Panc1 (cell line): ENCODE data around the gene TMTC1. TPM values are rescaled to one million over a fixed set of nuclear protein-coding genes. Genes with fewer than 3 reads are reported as not detected.

Experiments
- ATAC-seq: fragments of 200-7000 bp; cut with Tn5 transposase; 2 replicates; pipeline ENCODE4 v1.9.1; 2020; ENCODE audit warnings: mild to moderate bottlenecking, moderate library complexity
- BruUV-seq: library from RNA; stranded (reverse); fragments of 400-500 nt; replicated peaks from 2 replicates; lab custom pipeline; 2021; lab: Mats Ljungman, UMichigan
- CTCF ChIA-PET: fragments of 300-600 bp; sonication (Branson Sonifier 250); formaldehyde crosslinking; loops from one replicate; lab custom pipeline; 2022; ENCODE audit warnings: antibody characterized with exemption; lab: Charles Lee
- POLR2A ChIA-PET: fragments of 300-600 bp; sonication (Branson Sonifier 250); formaldehyde crosslinking; loops from one replicate; lab custom pipeline; 2022; ENCODE audit warnings: antibody characterized with exemption; lab: Charles Lee
- DNase-seq: peaks from one replicate; pipeline ENCODE4 v3.0.0-alpha.2; 2010; ENCODE audit warnings: low read depth, low spot score
- H3K27ac ChIP-seq: 2 replicates; pipeline ENCODE4 v1.5.1; 2011; ENCODE audit warnings: mild to moderate bottlenecking, low read length, inconsistent platforms
- H3K27me3 ChIP-seq: fragments of 200-500 bp; sonication (Bioruptor generic); 2 replicates; pipeline ENCODE4 v1.6.0; 2014; ENCODE audit warnings: low read length, inconsistent platforms; ENCODE audit not compliant: control insufficient read depth, insufficient read depth
- H3K36me3 ChIP-seq: fragments of 200-500 bp; sonication (Bioruptor generic); 2 replicates; pipeline ENCODE4 v1.5.1; 2014; ENCODE audit warnings: inconsistent platforms, mild to moderate bottlenecking, low read length, moderate library complexity; ENCODE audit not compliant: control insufficient read depth, insufficient read depth
- H3K4me1 ChIP-seq: 2 replicates; pipeline ENCODE4 v1.5.1; 2011; ENCODE audit warnings: inconsistent platforms, mild to moderate bottlenecking, low read length, moderate library complexity; ENCODE audit not compliant: control insufficient read depth, insufficient read depth
- H3K4me3 ChIP-seq, 2 experiments: 2 replicates each; pipeline ENCODE4 v1.5.1; 2011 to 2012; ENCODE audit warnings: low read depth in 2 of 2, low read length in 2 of 2, mild to moderate bottlenecking in 2 of 2, inconsistent platforms in 1 of 2, moderate library complexity in 1 of 2
- H3K9me3 ChIP-seq: fragments of 200-500 bp; sonication (Bioruptor generic); 2 replicates; pipeline ENCODE4 v1.5.1; 2014; ENCODE audit warnings: low read depth, mild to moderate bottlenecking, inconsistent platforms, low read length, moderate library complexity; ENCODE audit not compliant: control insufficient read depth, insufficient read depth
- POLR2AphosphoS5 ChIP-seq: IDR thresholded peaks from 2 replicates; pipeline ENCODE4 v1.6.1; 2012; ENCODE audit warnings: mild to moderate bottlenecking, low read depth, low read length, moderate library complexity
- SIN3A ChIP-seq: IDR thresholded peaks from 2 replicates; pipeline ENCODE4 v1.6.1; 2012; ENCODE audit warnings: low read depth, mild to moderate bottlenecking, low read length, moderate library complexity, borderline replicate concordance; ENCODE audit not compliant: insufficient read depth
- TCF7L2 ChIP-seq: IDR thresholded peaks from 2 replicates; pipeline ENCODE4 v1.6.1; 2011; ENCODE audit warnings: mild to moderate bottlenecking, low read depth, low read length, inconsistent platforms
- in situ Hi-C: cut with HindIII; loops from 2 replicates; pipeline ENCODE4 v1.10.0; 2016; ENCODE audit warnings: low sequenced_read_pairs, low pct_unique_long_range_greater_than_20kb
- intact Hi-C: fragments of 100-400 bp; cut with micrococcal nuclease; formaldehyde crosslinking; loops from one replicate; pipeline ENCODE4 v1.10.0; 2022; ENCODE audit not compliant: unreplicated experiment
- total RNA-seq: library from RNA; stranded (reverse); gene quantifications from one replicate; pipeline ENCODE4 v1.2.1, GENCODE V29; 2021; ENCODE audit not compliant: unreplicated experiment
- TF ChIP-seq, protein P1 (sequence below), 2 experiments: IDR thresholded peaks; 2 replicates each; pipeline ENCODE4 v1.6.1; 2011 to 2012; ENCODE audit warnings: low read depth in 2 of 2, control low read depth in 1 of 2, low read length in 1 of 2, mild to moderate bottlenecking in 1 of 2, moderate library complexity in 1 of 2; ENCODE audit not compliant: insufficient read depth in 1 of 2
- TF ChIP-seq, protein P2 (sequence below): fragments of 450-650 bp; IDR thresholded peaks from 2 replicates; pipeline ENCODE4 v1.5.1; 2017; ENCODE audit warnings: mild to moderate bottlenecking

Gene TMTC1
- total RNA-seq, 1 experiment from 2014 or later: 0.28 TPM

DNA sequence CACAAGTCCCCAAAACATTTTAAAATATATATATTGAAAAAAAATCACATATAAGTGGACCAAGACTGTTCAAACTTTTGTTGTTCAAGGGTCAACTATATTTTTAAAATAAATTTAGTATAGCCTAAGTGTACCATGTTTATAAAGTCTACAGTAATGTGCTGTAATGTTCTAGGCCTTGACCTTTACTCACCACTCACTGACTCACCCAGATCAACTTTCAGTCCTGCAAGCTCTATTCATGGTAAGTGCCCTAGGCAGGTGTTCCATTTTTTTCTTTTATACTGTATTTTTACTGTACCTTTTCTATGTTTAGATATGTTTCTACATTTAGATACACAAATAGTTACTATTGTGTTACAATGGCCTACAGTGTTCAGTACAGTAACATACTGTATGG is 23.4 kb upstream of the TMTC1 start:
- H3K36me3 ChIP-seq: no peaks in the 10 kb centered on the region
- H3K27me3 ChIP-seq: no peaks in the 10 kb centered on the region
- in situ Hi-C loops (no loop called here), intact Hi-C loops (no loop called here)
- CTCF ChIA-PET: no interaction called here
- no peaks in the 10 kb centered on the region for H3K4me1 ChIP-seq
- ATAC-seq: no peak
- TF ChIP-seq POLR2AphosphoS5 (no peak), TCF7L2 (no peak), SIN3A (no peak)
- TF ChIP-seq, protein P1, sequence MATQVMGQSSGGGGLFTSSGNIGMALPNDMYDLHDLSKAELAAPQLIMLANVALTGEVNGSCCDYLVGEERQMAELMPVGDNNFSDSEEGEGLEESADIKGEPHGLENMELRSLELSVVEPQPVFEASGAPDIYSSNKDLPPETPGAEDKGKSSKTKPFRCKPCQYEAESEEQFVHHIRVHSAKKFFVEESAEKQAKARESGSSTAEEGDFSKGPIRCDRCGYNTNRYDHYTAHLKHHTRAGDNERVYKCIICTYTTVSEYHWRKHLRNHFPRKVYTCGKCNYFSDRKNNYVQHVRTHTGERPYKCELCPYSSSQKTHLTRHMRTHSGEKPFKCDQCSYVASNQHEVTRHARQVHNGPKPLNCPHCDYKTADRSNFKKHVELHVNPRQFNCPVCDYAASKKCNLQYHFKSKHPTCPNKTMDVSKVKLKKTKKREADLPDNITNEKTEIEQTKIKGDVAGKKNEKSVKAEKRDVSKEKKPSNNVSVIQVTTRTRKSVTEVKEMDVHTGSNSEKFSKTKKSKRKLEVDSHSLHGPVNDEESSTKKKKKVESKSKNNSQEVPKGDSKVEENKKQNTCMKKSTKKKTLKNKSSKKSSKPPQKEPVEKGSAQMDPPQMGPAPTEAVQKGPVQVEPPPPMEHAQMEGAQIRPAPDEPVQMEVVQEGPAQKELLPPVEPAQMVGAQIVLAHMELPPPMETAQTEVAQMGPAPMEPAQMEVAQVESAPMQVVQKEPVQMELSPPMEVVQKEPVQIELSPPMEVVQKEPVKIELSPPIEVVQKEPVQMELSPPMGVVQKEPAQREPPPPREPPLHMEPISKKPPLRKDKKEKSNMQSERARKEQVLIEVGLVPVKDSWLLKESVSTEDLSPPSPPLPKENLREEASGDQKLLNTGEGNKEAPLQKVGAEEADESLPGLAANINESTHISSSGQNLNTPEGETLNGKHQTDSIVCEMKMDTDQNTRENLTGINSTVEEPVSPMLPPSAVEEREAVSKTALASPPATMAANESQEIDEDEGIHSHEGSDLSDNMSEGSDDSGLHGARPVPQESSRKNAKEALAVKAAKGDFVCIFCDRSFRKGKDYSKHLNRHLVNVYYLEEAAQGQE (IDR thresholded peaks at IDR 0.05; ENCODE audit: insufficient read depth in 1 of 2, low read depth in 2 of 2, low read length in 1 of 2): no peak
- TF ChIP-seq, protein P2, sequence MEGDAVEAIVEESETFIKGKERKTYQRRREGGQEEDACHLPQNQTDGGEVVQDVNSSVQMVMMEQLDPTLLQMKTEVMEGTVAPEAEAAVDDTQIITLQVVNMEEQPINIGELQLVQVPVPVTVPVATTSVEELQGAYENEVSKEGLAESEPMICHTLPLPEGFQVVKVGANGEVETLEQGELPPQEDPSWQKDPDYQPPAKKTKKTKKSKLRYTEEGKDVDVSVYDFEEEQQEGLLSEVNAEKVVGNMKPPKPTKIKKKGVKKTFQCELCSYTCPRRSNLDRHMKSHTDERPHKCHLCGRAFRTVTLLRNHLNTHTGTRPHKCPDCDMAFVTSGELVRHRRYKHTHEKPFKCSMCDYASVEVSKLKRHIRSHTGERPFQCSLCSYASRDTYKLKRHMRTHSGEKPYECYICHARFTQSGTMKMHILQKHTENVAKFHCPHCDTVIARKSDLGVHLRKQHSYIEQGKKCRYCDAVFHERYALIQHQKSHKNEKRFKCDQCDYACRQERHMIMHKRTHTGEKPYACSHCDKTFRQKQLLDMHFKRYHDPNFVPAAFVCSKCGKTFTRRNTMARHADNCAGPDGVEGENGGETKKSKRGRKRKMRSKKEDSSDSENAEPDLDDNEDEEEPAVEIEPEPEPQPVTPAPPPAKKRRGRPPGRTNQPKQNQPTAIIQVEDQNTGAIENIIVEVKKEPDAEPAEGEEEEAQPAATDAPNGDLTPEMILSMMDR: no peak
- H3K9me3 ChIP-seq: peaks cover 3% of the 10 kb centered on the region; the same call in 1 of the 2 replicates
- DNase-seq: no peak
- POLR2A ChIA-PET: no interaction called here
- no TSS peak for BruUV-seq
- no peak overlapping the region for H3K4me3 ChIP-seq
- H3K27ac ChIP-seq: no peak overlapping the region

DNA sequence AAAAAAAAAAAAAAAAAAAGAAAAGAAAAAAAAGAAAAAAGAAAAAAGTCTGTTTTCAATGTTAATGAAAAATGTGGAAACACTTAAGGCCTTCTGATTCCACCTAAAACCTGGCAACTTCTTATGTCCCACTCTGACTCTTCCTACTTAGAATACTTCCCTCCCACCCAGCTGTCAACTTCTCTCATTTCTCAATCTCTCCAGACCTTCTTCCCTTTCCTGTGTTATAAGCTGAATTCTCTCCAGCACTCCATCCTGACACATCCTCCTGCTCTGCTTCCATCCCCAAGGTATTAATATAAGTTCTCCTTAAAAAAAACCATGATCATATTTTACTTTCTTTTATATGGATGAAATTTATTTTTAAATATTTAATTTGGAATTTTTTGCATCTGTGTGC is 20.3 kb upstream of the TMTC1 start:
- no peaks in the 10 kb centered on the region for H3K4me1 ChIP-seq
- no peaks in the 10 kb centered on the region for H3K36me3 ChIP-seq
- ChIA-PET POLR2A (no interaction called here), CTCF (no interaction called here)
- TF ChIP-seq, protein P1 (IDR thresholded peaks at IDR 0.05; ENCODE audit: insufficient read depth in 1 of 2, low read depth in 2 of 2, low read length in 1 of 2): no peak
- TF ChIP-seq TCF7L2: no peak
- TF ChIP-seq, protein P2: no peak
- TF ChIP-seq POLR2AphosphoS5: no peak
- TF ChIP-seq SIN3A: no peak
- H3K27ac ChIP-seq: no peak overlapping the region
- ATAC-seq (no peak), DNase-seq (no peak)
- no TSS peak for BruUV-seq
- peaks cover 3% of the 10 kb centered on the region; the same call in 1 of the 2 replicates for H3K9me3 ChIP-seq
- H3K4me3 ChIP-seq: no peak overlapping the region
- H3K27me3 ChIP-seq: no peaks in the 10 kb centered on the region
- intact Hi-C loops (no loop called here), in situ Hi-C loops (no loop called here)
